ENCODE measurements around the gene ATP13A3.

DNA sequence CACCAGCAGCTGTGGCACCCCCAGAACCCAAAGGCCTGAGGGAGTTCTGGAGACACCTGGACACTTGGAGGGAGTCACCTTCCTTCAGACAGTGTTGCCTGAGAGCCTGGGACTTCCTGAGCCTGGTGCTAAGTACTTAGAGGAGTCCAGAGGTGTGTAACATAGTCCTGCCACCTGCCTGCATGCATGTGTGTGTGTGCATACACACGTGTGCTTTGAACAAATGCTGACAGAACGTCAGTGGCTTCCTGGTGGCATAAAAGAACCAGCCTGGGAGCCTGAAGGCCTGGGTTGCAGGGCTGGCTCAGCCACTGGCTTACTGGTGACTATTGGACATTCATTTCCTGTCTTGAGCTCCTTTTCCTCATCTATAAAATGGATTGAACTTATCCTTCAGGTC is 132.5 kb downstream of the ATP13A3 start:
- TF ChIP-seq, protein P1, sequence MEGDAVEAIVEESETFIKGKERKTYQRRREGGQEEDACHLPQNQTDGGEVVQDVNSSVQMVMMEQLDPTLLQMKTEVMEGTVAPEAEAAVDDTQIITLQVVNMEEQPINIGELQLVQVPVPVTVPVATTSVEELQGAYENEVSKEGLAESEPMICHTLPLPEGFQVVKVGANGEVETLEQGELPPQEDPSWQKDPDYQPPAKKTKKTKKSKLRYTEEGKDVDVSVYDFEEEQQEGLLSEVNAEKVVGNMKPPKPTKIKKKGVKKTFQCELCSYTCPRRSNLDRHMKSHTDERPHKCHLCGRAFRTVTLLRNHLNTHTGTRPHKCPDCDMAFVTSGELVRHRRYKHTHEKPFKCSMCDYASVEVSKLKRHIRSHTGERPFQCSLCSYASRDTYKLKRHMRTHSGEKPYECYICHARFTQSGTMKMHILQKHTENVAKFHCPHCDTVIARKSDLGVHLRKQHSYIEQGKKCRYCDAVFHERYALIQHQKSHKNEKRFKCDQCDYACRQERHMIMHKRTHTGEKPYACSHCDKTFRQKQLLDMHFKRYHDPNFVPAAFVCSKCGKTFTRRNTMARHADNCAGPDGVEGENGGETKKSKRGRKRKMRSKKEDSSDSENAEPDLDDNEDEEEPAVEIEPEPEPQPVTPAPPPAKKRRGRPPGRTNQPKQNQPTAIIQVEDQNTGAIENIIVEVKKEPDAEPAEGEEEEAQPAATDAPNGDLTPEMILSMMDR (IDR thresholded peaks at IDR 0.05): no peak
- TF ChIP-seq POLR2A (IDR thresholded peaks at IDR 0.05): no peak
